ENCODE data around the gene MDGA2. TPM values are rescaled to one million over a fixed set of nuclear protein-coding genes. Genes with fewer than 3 reads are reported as not detected.

The MDGA2 gene
- total RNA-seq, 1 experiment from 2014 or later, result not detected

GRCh38 chr14:47120645-47121044 is 554.8 kb downstream of the MDGA2 start:
- in situ Hi-C loops (cut with HindIII; ENCODE audit: low pct_unique_long_range_greater_than_20kb, low sequenced_read_pairs), result no loop called here
- no peak for DNase-seq (ENCODE audit: low read depth)

- in situ Hi-C loops (cut with HindIII; ENCODE audit: low pct_unique_long_range_greater_than_20kb, low sequenced_read_pairs), result no loop called here
- no peak for DNase-seq (ENCODE audit: low read depth)
These were observed 571.6 kb downstream of the MDGA2 start for GRCh38 chr14:47103771-47104170.

- in situ Hi-C loops (cut with HindIII; ENCODE audit: low pct_unique_long_range_greater_than_20kb, low sequenced_read_pairs), result no loop called here
- no peak for DNase-seq (ENCODE audit: low read depth)
These were observed 572.9 kb downstream of the MDGA2 start for GRCh38 chr14:47102472-47102871.

GRCh38 chr14:47085678-47086077 is 589.7 kb downstream of the MDGA2 start:
- DNase-seq (ENCODE audit: low read depth), result no peak
- in situ Hi-C loops (cut with HindIII; ENCODE audit: low pct_unique_long_range_greater_than_20kb, low sequenced_read_pairs), result no loop called here

- no peak for DNase-seq (ENCODE audit: low read depth)
These were observed 610.1 kb downstream of the MDGA2 start for GRCh38 chr14:47065326-47065725.

GRCh38 chr14:47060050-47060449 is 615.4 kb downstream of the MDGA2 start:
- no peak for DNase-seq (ENCODE audit: low read depth)
- in situ Hi-C loops (cut with HindIII; ENCODE audit: low pct_unique_long_range_greater_than_20kb, low sequenced_read_pairs), result no loop called here

More at GRCh38 chr14:47065326-47065725, 610.1 kb downstream of the MDGA2 start:
- in situ Hi-C loops (cut with HindIII; ENCODE audit: low pct_unique_long_range_greater_than_20kb, low sequenced_read_pairs), result no loop called here

GRCh38 chr14:47057364-47057763 is 618.0 kb downstream of the MDGA2 start:
- DNase-seq (ENCODE audit: low read depth), result no peak
- in situ Hi-C loops (cut with HindIII; ENCODE audit: low pct_unique_long_range_greater_than_20kb, low sequenced_read_pairs), result no loop called here

GRCh38 chr14:47044841-47045240 is 630.6 kb downstream of the MDGA2 start:
- in situ Hi-C loops (cut with HindIII; ENCODE audit: low pct_unique_long_range_greater_than_20kb, low sequenced_read_pairs), result no loop called here
- DNase-seq (ENCODE audit: low read depth), result no peak

GRCh38 chr14:47040550-47040949 is 634.9 kb downstream of the MDGA2 start:
- in situ Hi-C loops (cut with HindIII; ENCODE audit: low pct_unique_long_range_greater_than_20kb, low sequenced_read_pairs), result no loop called here
- DNase-seq (ENCODE audit: low read depth), result peak; percentile 2

- DNase-seq (ENCODE audit: low read depth), result no peak
- in situ Hi-C loops (cut with HindIII; ENCODE audit: low pct_unique_long_range_greater_than_20kb, low sequenced_read_pairs), result no loop called here
These were observed 636.1 kb downstream of the MDGA2 start for GRCh38 chr14:47039336-47039735.

GRCh38 chr14:47022721-47023120 is 652.7 kb downstream of the MDGA2 start:
- no peak for DNase-seq (ENCODE audit: low read depth)
- in situ Hi-C loops (cut with HindIII; ENCODE audit: low pct_unique_long_range_greater_than_20kb, low sequenced_read_pairs), result no loop called here

GRCh38 chr14:47020500-47020899 is 654.9 kb downstream of the MDGA2 start:
- no peak for DNase-seq (ENCODE audit: low read depth)
- in situ Hi-C loops (cut with HindIII; ENCODE audit: low pct_unique_long_range_greater_than_20kb, low sequenced_read_pairs), result no loop called here

GRCh38 chr14:47012533-47013280 is 662.7 kb downstream of the MDGA2 start:
- in situ Hi-C loops (cut with HindIII; ENCODE audit: low pct_unique_long_range_greater_than_20kb, low sequenced_read_pairs), result no loop called here

GRCh38 chr14:47009615-47010014 is 665.8 kb downstream of the MDGA2 start:
- in situ Hi-C loops (cut with HindIII; ENCODE audit: low pct_unique_long_range_greater_than_20kb, low sequenced_read_pairs), result no loop called here

More at GRCh38 chr14:47012533-47013280, 662.7 kb downstream of the MDGA2 start:
- DNase-seq (ENCODE audit: low read depth), result no peak

GRCh38 chr14:47008732-47009131 is 666.7 kb downstream of the MDGA2 start:
- no peak for DNase-seq (ENCODE audit: low read depth)

More at GRCh38 chr14:47009615-47010014, 665.8 kb downstream of the MDGA2 start:
- no peak for DNase-seq (ENCODE audit: low read depth)

GRCh38 chr14:46999661-47000060 is 675.7 kb downstream of the MDGA2 start:
- no peak for DNase-seq (ENCODE audit: low read depth)
- in situ Hi-C loops (cut with HindIII; ENCODE audit: low pct_unique_long_range_greater_than_20kb, low sequenced_read_pairs), result no loop called here

More at GRCh38 chr14:47008732-47009131, 666.7 kb downstream of the MDGA2 start:
- in situ Hi-C loops (cut with HindIII; ENCODE audit: low pct_unique_long_range_greater_than_20kb, low sequenced_read_pairs), result no loop called here

GRCh38 chr14:46989566-46989965 is 685.8 kb downstream of the MDGA2 start:
- in situ Hi-C loops (cut with HindIII; ENCODE audit: low pct_unique_long_range_greater_than_20kb, low sequenced_read_pairs), result no loop called here
- DNase-seq (ENCODE audit: low read depth), result no peak

GRCh38 chr14:46988312-46988711 is 687.1 kb downstream of the MDGA2 start:
- DNase-seq (ENCODE audit: low read depth), result no peak
- in situ Hi-C loops (cut with HindIII; ENCODE audit: low pct_unique_long_range_greater_than_20kb, low sequenced_read_pairs), result no loop called here

- DNase-seq (ENCODE audit: low read depth), result no peak
- in situ Hi-C loops (cut with HindIII; ENCODE audit: low pct_unique_long_range_greater_than_20kb, low sequenced_read_pairs), result no loop called here
These were observed 689.6 kb downstream of the MDGA2 start for GRCh38 chr14:46985529-46986380.

All from Caki2 (cell line).